ENCODE results near the gene NCOA7.

NCOA7 gene

GRCh38 chr6:125748406-125749172, 42.2 kb upstream of the NCOA7 start:
- Mint-ChIP-seq H3K27ac (ENCODE audit: low read depth) (no peak overlapping the region), H3K4me1 (peaks cover 33% of the 10 kb centered on the region), H3K27me3 (peaks cover 50% of the 10 kb centered on the region), H3K9me3 (no peaks in the 10 kb centered on the region), H3K36me3 (ENCODE audit: insufficient read depth) (peaks cover 8% of the 10 kb centered on the region), H3K4me3 (peak overlapping the region; percentile 81)
- ATAC-seq (replicated peaks; ENCODE audit: extremely low read depth, poor library complexity, severe bottlenecking), result no peak
- no peak for DNase-seq (ENCODE audit: low spot score in 2 of 2)

- ATAC-seq (replicated peaks; ENCODE audit: extremely low read depth, poor library complexity, severe bottlenecking) (peak; percentile 59), DNase-seq (ENCODE audit: low spot score in 2 of 2) (peak; percentile 51 to 61)
- H3K36me3 Mint-ChIP-seq (ENCODE audit: insufficient read depth), result peaks cover 8% of the 10 kb centered on the region
- peak within 1 kb of the TSS; percentile 74 for H3K27ac Mint-ChIP-seq (ENCODE audit: low read depth)
- H3K4me1 Mint-ChIP-seq, result peaks cover 33% of the 10 kb centered on the region
- no peaks in the 10 kb centered on the region for H3K9me3 Mint-ChIP-seq
- peak within 1 kb of the TSS; percentile 81 for H3K4me3 Mint-ChIP-seq
- H3K27me3 Mint-ChIP-seq, result peaks cover 50% of the 10 kb centered on the region
Measured at GRCh38 chr6:125749173-125749864, 41.4 kb upstream of the NCOA7 start, which contains the start of gene HEY2. HEY2 (plus strand) TSS chr6:125749632; CDS start chr6:125749777, 145 bp downstream.

GRCh38 chr6:125749865-125750691, 40.7 kb upstream of the NCOA7 start:
- peaks cover 33% of the 10 kb centered on the region for H3K4me1 Mint-ChIP-seq
- no peaks in the 10 kb centered on the region for H3K9me3 Mint-ChIP-seq
- peaks cover 8% of the 10 kb centered on the region for H3K36me3 Mint-ChIP-seq (ENCODE audit: insufficient read depth)
- H3K27me3 Mint-ChIP-seq, result peaks cover 43% of the 10 kb centered on the region
- DNase-seq (ENCODE audit: low spot score in 2 of 2) (no peak), ATAC-seq (replicated peaks; ENCODE audit: extremely low read depth, poor library complexity, severe bottlenecking) (no peak)
- peak overlapping the region; percentile 81 for H3K4me3 Mint-ChIP-seq
- H3K27ac Mint-ChIP-seq (ENCODE audit: low read depth), result peak overlapping the region; percentile 74

DNA sequence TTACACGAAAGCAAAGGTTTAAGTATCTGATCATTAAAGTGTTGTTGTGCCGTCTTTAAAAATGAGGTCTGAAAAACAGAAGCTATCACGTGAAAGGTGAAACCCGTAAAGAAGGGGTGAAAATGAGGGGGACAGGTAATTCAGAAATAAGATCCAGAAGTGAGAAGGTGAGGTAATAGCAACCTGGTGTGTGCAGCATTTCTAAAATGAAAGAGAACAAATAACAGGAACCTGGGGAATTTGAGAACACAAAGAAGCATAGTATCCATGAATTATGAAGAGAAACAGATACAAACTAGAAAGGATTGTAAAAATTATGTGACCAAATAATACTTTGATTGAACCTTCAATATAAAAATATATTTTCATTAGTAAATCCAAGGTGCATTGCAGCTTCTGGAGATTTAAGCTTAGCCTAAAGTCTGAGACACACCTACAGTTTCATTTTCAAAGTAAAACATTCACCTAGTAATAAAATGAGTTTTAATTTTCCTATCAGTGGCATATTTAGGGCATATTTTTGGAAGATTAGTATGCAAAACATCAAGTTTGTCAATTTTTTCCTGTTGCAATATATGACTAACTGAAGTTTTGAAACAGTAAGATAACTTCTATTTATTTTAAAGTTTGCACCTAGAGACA, 39.9 kb upstream of the NCOA7 start:
- peaks cover 33% of the 10 kb centered on the region for H3K4me1 Mint-ChIP-seq
- no peak for ATAC-seq (replicated peaks; ENCODE audit: extremely low read depth, poor library complexity, severe bottlenecking)
- H3K27me3 Mint-ChIP-seq, result peaks cover 38% of the 10 kb centered on the region
- H3K4me3 Mint-ChIP-seq, result peak overlapping the region; percentile 81
- H3K9me3 Mint-ChIP-seq, result no peaks in the 10 kb centered on the region
- peaks cover 8% of the 10 kb centered on the region for H3K36me3 Mint-ChIP-seq (ENCODE audit: insufficient read depth)
- DNase-seq (ENCODE audit: low spot score in 2 of 2), result no peak
- H3K27ac Mint-ChIP-seq (ENCODE audit: low read depth), result no peak overlapping the region

GRCh38 chr6:125751334-125751916, 39.3 kb upstream of the NCOA7 start:
- Mint-ChIP-seq H3K4me1 (peaks cover 28% of the 10 kb centered on the region), H3K36me3 (ENCODE audit: insufficient read depth) (peaks cover 8% of the 10 kb centered on the region)
- ATAC-seq (replicated peaks; ENCODE audit: extremely low read depth, poor library complexity, severe bottlenecking), result no peak

DNA sequence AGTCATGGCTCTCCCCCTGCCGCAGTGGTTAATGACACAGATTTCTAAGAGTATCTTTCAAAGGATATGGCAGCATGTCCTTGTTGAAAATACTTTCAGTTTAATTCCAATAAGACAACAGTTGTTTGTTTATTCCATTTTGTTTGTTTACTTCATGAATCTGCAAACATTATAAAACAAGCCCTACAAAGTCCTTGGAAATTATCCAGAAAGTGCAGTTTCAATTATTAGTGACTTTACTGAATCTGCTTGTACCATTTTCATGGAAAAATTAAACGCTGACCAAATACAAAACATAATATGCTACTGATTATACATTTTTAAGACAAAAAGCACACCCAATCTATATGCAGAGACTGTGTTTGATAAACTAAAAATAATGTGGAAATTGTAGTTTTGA, 38.0 kb upstream of the NCOA7 start:
- Mint-ChIP-seq H3K4me3 (no peak overlapping the region), H3K27me3 (peaks cover 33% of the 10 kb centered on the region), H3K36me3 (ENCODE audit: insufficient read depth) (peaks cover 5% of the 10 kb centered on the region), H3K9me3 (no peaks in the 10 kb centered on the region), H3K27ac (ENCODE audit: low read depth) (no peak overlapping the region), H3K4me1 (peaks cover 17% of the 10 kb centered on the region)
- DNase-seq (ENCODE audit: low spot score in 2 of 2), result no peak
- no peak for ATAC-seq (replicated peaks; ENCODE audit: extremely low read depth, poor library complexity, severe bottlenecking)

More at GRCh38 chr6:125751334-125751916, 39.3 kb upstream of the NCOA7 start:
- Mint-ChIP-seq H3K9me3 (no peaks in the 10 kb centered on the region), H3K27ac (ENCODE audit: low read depth) (no peak overlapping the region), H3K27me3 (peaks cover 32% of the 10 kb centered on the region), H3K4me3 (no peak overlapping the region)
- DNase-seq (ENCODE audit: low spot score in 2 of 2), result no peak

GRCh38 chr6:125753218-125753936, 37.4 kb upstream of the NCOA7 start:
- Mint-ChIP-seq H3K27me3 (peaks cover 33% of the 10 kb centered on the region), H3K4me1 (peaks cover 17% of the 10 kb centered on the region), H3K36me3 (ENCODE audit: insufficient read depth) (peaks cover 5% of the 10 kb centered on the region), H3K27ac (ENCODE audit: low read depth) (no peak overlapping the region), H3K4me3 (no peak overlapping the region), H3K9me3 (no peaks in the 10 kb centered on the region)
- no peak for DNase-seq (ENCODE audit: low spot score in 2 of 2)
- no peak for ATAC-seq (replicated peaks; ENCODE audit: extremely low read depth, poor library complexity, severe bottlenecking)

GRCh38 chr6:125753937-125754259, 36.9 kb upstream of the NCOA7 start:
- no peaks in the 10 kb centered on the region for H3K9me3 Mint-ChIP-seq
- no peak overlapping the region for H3K4me3 Mint-ChIP-seq
- no peak overlapping the region for H3K27ac Mint-ChIP-seq (ENCODE audit: low read depth)
- H3K27me3 Mint-ChIP-seq, result peaks cover 36% of the 10 kb centered on the region
- peaks cover 13% of the 10 kb centered on the region for H3K4me1 Mint-ChIP-seq
- DNase-seq (ENCODE audit: low spot score in 2 of 2) (no peak), ATAC-seq (replicated peaks; ENCODE audit: extremely low read depth, poor library complexity, severe bottlenecking) (no peak)
- peaks cover 5% of the 10 kb centered on the region for H3K36me3 Mint-ChIP-seq (ENCODE audit: insufficient read depth)

DNA sequence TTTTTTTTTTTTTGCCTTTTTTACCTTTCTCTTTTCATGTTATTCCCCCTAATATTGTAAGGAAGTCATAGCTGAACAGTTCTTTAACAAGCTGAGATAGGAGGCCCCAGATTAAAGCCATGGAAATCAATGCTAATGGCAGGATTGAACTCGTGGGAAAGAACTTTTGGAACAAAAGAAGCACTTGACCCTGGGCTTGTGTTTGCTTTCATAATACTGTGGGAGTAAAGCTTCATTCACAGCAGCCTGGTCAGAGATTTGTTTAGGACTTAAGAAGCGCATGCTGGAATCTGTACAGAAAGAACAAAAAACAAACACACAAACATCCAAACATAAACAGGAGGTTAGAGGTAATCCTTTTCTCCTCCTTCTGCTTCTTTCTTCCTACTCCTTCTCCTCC, 36.2 kb upstream of the NCOA7 start:
- H3K36me3 Mint-ChIP-seq (ENCODE audit: insufficient read depth), result peaks cover 4% of the 10 kb centered on the region
- H3K27ac Mint-ChIP-seq (ENCODE audit: low read depth), result no peak overlapping the region
- no peak for DNase-seq (ENCODE audit: low spot score in 2 of 2)
- H3K4me1 Mint-ChIP-seq, result peaks cover 12% of the 10 kb centered on the region
- no peak for ATAC-seq (replicated peaks; ENCODE audit: extremely low read depth, poor library complexity, severe bottlenecking)
- H3K27me3 Mint-ChIP-seq, result peaks cover 42% of the 10 kb centered on the region
- no peak overlapping the region for H3K4me3 Mint-ChIP-seq
- H3K9me3 Mint-ChIP-seq, result no peaks in the 10 kb centered on the region

- no peak for DNase-seq (ENCODE audit: low spot score in 2 of 2)
- Mint-ChIP-seq H3K27ac (ENCODE audit: low read depth) (no peak overlapping the region), H3K27me3 (peaks cover 60% of the 10 kb centered on the region), H3K4me1 (peaks cover 4% of the 10 kb centered on the region), H3K36me3 (ENCODE audit: insufficient read depth) (no peaks in the 10 kb centered on the region), H3K9me3 (no peaks in the 10 kb centered on the region), H3K4me3 (no peak overlapping the region)
- ATAC-seq (replicated peaks; ENCODE audit: extremely low read depth, poor library complexity, severe bottlenecking), result no peak
Measured at GRCh38 chr6:125759184-125759902, 31.4 kb upstream of the NCOA7 start.

- Mint-ChIP-seq H3K4me1 (peaks cover 4% of the 10 kb centered on the region), H3K27ac (ENCODE audit: low read depth) (no peak overlapping the region), H3K36me3 (ENCODE audit: insufficient read depth) (no peaks in the 10 kb centered on the region), H3K27me3 (peaks cover 67% of the 10 kb centered on the region), H3K4me3 (no peak overlapping the region), H3K9me3 (no peaks in the 10 kb centered on the region)
- DNase-seq (ENCODE audit: low spot score in 2 of 2) (no peak), ATAC-seq (replicated peaks; ENCODE audit: extremely low read depth, poor library complexity, severe bottlenecking) (no peak)
Measured at GRCh38 chr6:125759959-125760457, 30.8 kb upstream of the NCOA7 start.
